GM12878 (cell line): ENCODE measurements around the gene PARP16. TPM values are rescaled to one million over a fixed set of nuclear protein-coding genes. Genes with fewer than 3 reads are reported as not detected.

ENCODE experiments used
- ATAC-seq: fragments of 200-7000 bp; cut with Tn5 transposase; 3 replicates; pipeline ENCODE4 v1.9.1; 2020; ENCODE audit warnings: mild to moderate bottlenecking, moderate library complexity
- BruUV-seq: library from RNA; stranded (reverse); fragments of 400-500 nt; replicated peaks from 2 replicates; lab custom pipeline; 2021; lab: Mats Ljungman, UMichigan
- CTCF ChIA-PET: fragments of 300-600 bp; sonication (Branson Sonifier 250); formaldehyde crosslinking; extraction: SDS; loops from one replicate; lab custom pipeline; 2021; ENCODE audit warnings: inconsistent platforms; lab: Yijun Ruan, JAX
- POLR2A ChIA-PET: fragments of 350-600 bp; formaldehyde crosslinking; extraction: SDS; loops from one replicate; lab custom pipeline; 2021; ENCODE audit warnings: inconsistent platforms; lab: Charles Lee
- RAD21 ChIA-PET: fragments of 300-600 bp; sonication (Branson Sonifier 250); formaldehyde crosslinking; loops from one replicate; lab custom pipeline; 2023; ENCODE audit warnings: antibody characterized with exemption; ENCODE audit not compliant: unreplicated experiment; lab: Charles Lee
- SMC1A ChIA-PET: fragments of 300-600 bp; sonication (Branson Sonifier 250); formaldehyde crosslinking; loops from one replicate; lab custom pipeline; 2023; ENCODE audit not compliant: unreplicated experiment, uncharacterized antibody; lab: Charles Lee
- DNase-seq: peaks from one replicate; pipeline ENCODE4 v3.0.0-alpha.2; 2011; ENCODE audit warnings: low read depth, low spot score
- FAIRE-seq: peaks from 3 replicates; lab custom pipeline; 2011; peaks lifted over from hg19 to GRCh38; lab: Jason Lieb, UNC
- H2AFZ ChIP-seq: 2 replicates; pipeline ENCODE4 v1.6.0; 2011; ENCODE audit warnings: low read depth, low read length, control low read depth; ENCODE audit not compliant: control insufficient read depth
- H3K27ac ChIP-seq: 2 replicates; pipeline ENCODE4 v1.5.1; 2011; ENCODE audit warnings: control low read depth; ENCODE audit not compliant: control insufficient read depth, insufficient read depth
- H3K27me3 ChIP-seq, 2 experiments: replicated peaks in 1 of 2; 2 replicates each; pipeline versions ENCODE4 v1.6.0 to v1.6.1; 2011; ENCODE audit warnings: low read length in 1 of 2; ENCODE audit not compliant: control insufficient read depth in 2 of 2, insufficient read depth in 2 of 2
- H3K36me3 ChIP-seq, 2 experiments: 2 replicates each; pipeline ENCODE4 v1.5.1; 2011; ENCODE audit warnings: low read length in 1 of 2; ENCODE audit not compliant: control insufficient read depth in 2 of 2, insufficient read depth in 2 of 2
- H3K4me1 ChIP-seq: 2 replicates; pipeline ENCODE4 v1.6.1; 2011; ENCODE audit warnings: mild to moderate bottlenecking, low read length, moderate library complexity, mixed read lengths; ENCODE audit not compliant: control insufficient read depth, insufficient read depth
- H3K4me2 ChIP-seq: 2 replicates; pipeline ENCODE4 v1.6.0; 2011; ENCODE audit warnings: control low read depth; ENCODE audit not compliant: control insufficient read depth, insufficient read depth
- H3K4me3 ChIP-seq: fragments of 200-600 bp; sonication (generic); 2 replicates; pipeline ENCODE4 v1.5.1; 2016
- H3K79me2 ChIP-seq: 2 replicates; pipeline ENCODE4 v1.6.0; 2011; ENCODE audit warnings: low read length; ENCODE audit not compliant: control insufficient read depth, insufficient read depth
- H3K9ac ChIP-seq: 2 replicates; pipeline ENCODE4 v1.8.0; 2011; ENCODE audit warnings: low read length, control low read depth, mixed read lengths; ENCODE audit not compliant: control insufficient read depth, insufficient read depth
- H3K9me3 ChIP-seq: replicated peaks from 3 replicates; pipeline ENCODE4 v1.5.1; 2011; ENCODE audit warnings: mild to moderate bottlenecking, low read length; ENCODE audit not compliant: control insufficient read depth, insufficient read depth
- H4K20me1 ChIP-seq: 2 replicates; pipeline ENCODE4 v1.6.0; 2011; ENCODE audit not compliant: control insufficient read depth, insufficient read depth
- ASH2L ChIP-seq: fragments of 300-600, 200-600 bp; sonication (generic); IDR thresholded peaks from 2 replicates; pipeline ENCODE4 v1.6.1; 2017; ENCODE audit warnings: low read depth, mild to moderate bottlenecking, borderline replicate concordance
- CBX5 ChIP-seq: sonication (generic); IDR thresholded peaks from 2 replicates; pipeline ENCODE4 v1.6.1; 2016; ENCODE audit warnings: low read depth, moderate library complexity, mild to moderate bottlenecking, inconsistent platforms
- CHD4 ChIP-seq: fragments of 200-600 bp; sonication (generic); IDR thresholded peaks from 2 replicates; pipeline ENCODE4 v1.6.1; 2016; ENCODE audit warnings: mild to moderate bottlenecking
- NBN ChIP-seq: fragments of 450-650 bp; IDR thresholded peaks from 2 replicates; pipeline ENCODE4 v1.6.1; 2016
- POLR2AphosphoS2 ChIP-seq: IDR thresholded peaks from 2 replicates; pipeline ENCODE4 v1.6.1; 2011; ENCODE audit warnings: low read depth, mild to moderate bottlenecking, low read length, improper control_type of control experiment, moderate library complexity
- RB1 ChIP-seq: fragments of 450-650 bp; formaldehyde crosslinking; IDR thresholded peaks from 2 replicates; pipeline ENCODE4 v1.6.1; 2017; ENCODE audit warnings: mild to moderate bottlenecking, borderline replicate concordance
- RBBP5 ChIP-seq: fragments of 200-600 bp; sonication (generic); conservative IDR thresholded peaks from 2 replicates; pipeline ENCODE4 v1.6.1; 2016
- YBX1 ChIP-seq: fragments of 450-650 bp; IDR thresholded peaks from 2 replicates; pipeline ENCODE4 v1.6.1; 2016; ENCODE audit warnings: antibody characterized with exemption
- WGBS: methylation state at CpG from one replicate; pipeline ENCODE4 v1.1.6; 2016; ENCODE audit warnings: low lambda C conversion rate; ENCODE audit not compliant: insufficient replicate concordance, insufficient coverage; ENCODE audit errors: missing lambda C conversion rate; 5-methylcytosine and 5-hydroxymethylcytosine counted together
- in situ Hi-C: fragments of 300-500 bp; cut with MboI; formaldehyde crosslinking; loops from 9 replicates; pipeline ENCODE4 v1.14.3; 2018; ENCODE audit warnings: mixed read lengths
- intact Hi-C: fragments of 100-400 bp; cut with micrococcal nuclease; formaldehyde crosslinking; loops from one replicate; pipeline ENCODE4 v1.14.2; 2022; ENCODE audit not compliant: unreplicated experiment
- polyA plus RNA-seq, 11 experiments: library from polyadenylated mRNA; depleted of rRNA in 4 of 11; unstranded in 6 of 11; stranded (reverse) in 5 of 11; fragments of >200 nt; fragmentation: Nextera tagmentation in 4 of 11; fragmentation: Illumina TruSeq in 1 of 11; extraction: Ambion mirVana in 4 of 11; extraction: Trizol in 1 of 11; gene quantifications; 1 replicate in 1 of 11; 2 replicates in 10 of 11; pipeline versions ENCODE4 v1.2.1 to v1.2.3, GENCODE V29; 2011 to 2016; ENCODE audit warnings: inconsistent platforms in 2 of 11, missing spikeins in 2 of 11, low read depth in 1 of 11
- total RNA-seq, 4 experiments: library from RNA; depleted of rRNA in 3 of 4; stranded (reverse); fragments of >200 nt in 3 of 4; fragmentation: Illumina TruSeq in 1 of 4; extraction: Trizol in 1 of 4; gene quantifications; 2 replicates each; pipeline versions ENCODE4 v1.2.1 to v1.2.3, GENCODE V29; 2013 to 2021
- TF ChIP-seq, protein P1 (sequence below): fragments of 450-650 bp; IDR thresholded peaks from 2 replicates; pipeline ENCODE4 v1.6.1; 2017; ENCODE audit warnings: mild to moderate bottlenecking

PARP16 gene
- total and polyA plus RNA-seq, 10 of the 15 experiments (the other 5 are each of a cell fraction or from before 2014, with no cell fraction given), result 4.9 to 15.7 (median 9.9) TPM

DNA sequence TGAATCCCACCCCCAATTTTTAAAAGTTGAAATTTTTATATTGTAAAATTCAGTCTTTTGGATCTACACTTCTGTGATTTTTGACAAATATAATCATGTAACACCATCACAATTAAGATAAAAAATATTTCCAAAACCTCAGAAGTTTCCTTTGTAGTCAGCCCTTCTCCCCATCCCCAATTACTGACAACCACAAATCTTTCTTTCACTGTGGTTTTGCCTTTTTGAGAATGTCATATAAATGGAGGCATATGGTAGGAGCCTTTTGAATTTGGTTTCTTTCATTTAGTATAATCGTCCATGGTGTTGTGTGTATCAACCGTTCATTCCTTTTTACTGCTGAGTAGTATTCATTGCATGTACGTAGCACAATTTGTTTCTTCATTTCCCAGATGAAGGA is 67.5 kb downstream of the PARP16 start:
- H3K4me2 ChIP-seq, result no peak overlapping the region
- ChIA-PET POLR2A (no interaction called here), SMC1A (no interaction called here), RAD21 (no interaction called here), CTCF (no interaction called here)
- TF ChIP-seq ASH2L (no peak), RB1 (no peak), RBBP5 (no peak), CBX5 (no peak), POLR2AphosphoS2 (no peak), YBX1 (no peak), NBN (no peak), CHD4 (no peak)
- TF ChIP-seq, protein P1, sequence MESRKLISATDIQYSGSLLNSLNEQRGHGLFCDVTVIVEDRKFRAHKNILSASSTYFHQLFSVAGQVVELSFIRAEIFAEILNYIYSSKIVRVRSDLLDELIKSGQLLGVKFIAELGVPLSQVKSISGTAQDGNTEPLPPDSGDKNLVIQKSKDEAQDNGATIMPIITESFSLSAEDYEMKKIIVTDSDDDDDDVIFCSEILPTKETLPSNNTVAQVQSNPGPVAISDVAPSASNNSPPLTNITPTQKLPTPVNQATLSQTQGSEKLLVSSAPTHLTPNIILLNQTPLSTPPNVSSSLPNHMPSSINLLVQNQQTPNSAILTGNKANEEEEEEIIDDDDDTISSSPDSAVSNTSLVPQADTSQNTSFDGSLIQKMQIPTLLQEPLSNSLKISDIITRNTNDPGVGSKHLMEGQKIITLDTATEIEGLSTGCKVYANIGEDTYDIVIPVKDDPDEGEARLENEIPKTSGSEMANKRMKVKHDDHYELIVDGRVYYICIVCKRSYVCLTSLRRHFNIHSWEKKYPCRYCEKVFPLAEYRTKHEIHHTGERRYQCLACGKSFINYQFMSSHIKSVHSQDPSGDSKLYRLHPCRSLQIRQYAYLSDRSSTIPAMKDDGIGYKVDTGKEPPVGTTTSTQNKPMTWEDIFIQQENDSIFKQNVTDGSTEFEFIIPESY, result no peak
- no peaks in the 10 kb centered on the region for H3K9me3 ChIP-seq
- H3K9ac ChIP-seq, result no peak overlapping the region
- DNase-seq (no peak), FAIRE-seq (no peak), ATAC-seq (no peak)
- no peaks in the 10 kb centered on the region for H3K4me1 ChIP-seq
- H3K27me3 ChIP-seq, result no peaks in the 10 kb centered on the region
- in situ Hi-C loops (no loop called here), intact Hi-C loops (no loop called here)
- H3K36me3 ChIP-seq, result no peaks in the 10 kb centered on the region
- no peaks in the 10 kb centered on the region for H4K20me1 ChIP-seq
- no peak overlapping the region for H3K4me3 ChIP-seq
- H2AFZ ChIP-seq, result no peak overlapping the region
- WGBS, result 62% methylated on average over 3 of the region's 3 CpGs
- BruUV-seq, result no TSS peak
- H3K27ac ChIP-seq, result no peak overlapping the region
- H3K79me2 ChIP-seq, result no peaks in the 10 kb centered on the region
